ENCODE measurements around the gene FAM43A. TPM values are rescaled to one million over a fixed set of nuclear protein-coding genes. Genes with fewer than 3 reads are reported as not detected.

FAM43A gene, protein sequence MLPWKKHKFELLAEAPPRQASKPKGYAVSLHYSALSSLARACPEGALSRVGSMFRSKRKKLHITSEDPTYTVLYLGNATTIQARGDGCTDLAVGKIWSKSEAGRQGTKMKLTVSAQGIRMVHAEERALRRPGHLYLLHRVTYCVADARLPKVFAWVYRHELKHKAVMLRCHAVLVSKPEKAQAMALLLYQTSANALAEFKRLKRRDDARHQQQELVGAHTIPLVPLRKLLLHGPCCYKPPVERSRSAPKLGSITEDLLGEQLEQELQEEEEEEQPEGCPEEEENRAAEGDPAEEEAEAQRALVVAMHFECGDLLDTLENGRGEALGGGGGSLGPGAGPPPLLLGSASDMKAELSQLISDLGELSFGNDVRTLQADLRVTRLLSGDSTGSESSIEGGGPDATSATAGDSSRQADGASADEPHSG
- 9.5 and 12.0 TPM in 2 replicates for total RNA-seq

DNA sequence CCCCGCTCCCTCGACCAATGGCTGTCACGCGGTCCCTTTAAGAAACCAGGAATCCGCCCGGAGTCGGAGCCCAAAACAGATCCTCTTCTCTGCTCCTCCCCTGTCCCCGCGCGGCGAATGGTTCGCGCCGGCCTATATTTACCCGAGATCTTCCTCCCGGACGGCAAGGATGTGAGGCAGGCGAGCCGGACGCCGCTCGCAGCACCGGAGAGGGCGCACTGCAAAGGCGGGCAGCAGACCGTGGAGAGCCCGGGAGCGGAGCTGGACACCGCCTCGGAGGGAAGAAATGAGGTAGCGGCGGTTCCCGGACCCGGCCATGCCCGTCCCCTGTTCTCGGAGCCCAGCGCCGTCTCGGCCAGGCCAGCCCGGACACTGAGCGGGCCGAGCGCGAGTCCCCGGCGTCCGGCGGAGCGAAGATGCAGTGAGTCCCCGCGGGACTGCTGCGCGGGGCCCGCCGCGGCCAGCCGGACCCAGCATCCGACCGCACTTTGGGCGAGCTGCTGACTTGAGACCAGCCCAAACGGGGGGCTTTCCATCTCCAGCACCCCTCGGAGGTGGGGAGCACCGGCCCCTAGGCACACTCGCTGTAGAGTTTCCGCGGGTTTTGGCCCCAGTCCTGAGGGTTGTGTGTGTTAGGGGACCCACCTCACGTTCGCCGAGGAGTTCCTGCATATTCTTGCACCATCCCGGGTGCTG, at the start of gene FAM43A:
FAM43A (plus strand) TSS at position 166 of the 696 bp plus-strand sequence. CDS start 944 bp downstream, outside the sequence.

DNA sequence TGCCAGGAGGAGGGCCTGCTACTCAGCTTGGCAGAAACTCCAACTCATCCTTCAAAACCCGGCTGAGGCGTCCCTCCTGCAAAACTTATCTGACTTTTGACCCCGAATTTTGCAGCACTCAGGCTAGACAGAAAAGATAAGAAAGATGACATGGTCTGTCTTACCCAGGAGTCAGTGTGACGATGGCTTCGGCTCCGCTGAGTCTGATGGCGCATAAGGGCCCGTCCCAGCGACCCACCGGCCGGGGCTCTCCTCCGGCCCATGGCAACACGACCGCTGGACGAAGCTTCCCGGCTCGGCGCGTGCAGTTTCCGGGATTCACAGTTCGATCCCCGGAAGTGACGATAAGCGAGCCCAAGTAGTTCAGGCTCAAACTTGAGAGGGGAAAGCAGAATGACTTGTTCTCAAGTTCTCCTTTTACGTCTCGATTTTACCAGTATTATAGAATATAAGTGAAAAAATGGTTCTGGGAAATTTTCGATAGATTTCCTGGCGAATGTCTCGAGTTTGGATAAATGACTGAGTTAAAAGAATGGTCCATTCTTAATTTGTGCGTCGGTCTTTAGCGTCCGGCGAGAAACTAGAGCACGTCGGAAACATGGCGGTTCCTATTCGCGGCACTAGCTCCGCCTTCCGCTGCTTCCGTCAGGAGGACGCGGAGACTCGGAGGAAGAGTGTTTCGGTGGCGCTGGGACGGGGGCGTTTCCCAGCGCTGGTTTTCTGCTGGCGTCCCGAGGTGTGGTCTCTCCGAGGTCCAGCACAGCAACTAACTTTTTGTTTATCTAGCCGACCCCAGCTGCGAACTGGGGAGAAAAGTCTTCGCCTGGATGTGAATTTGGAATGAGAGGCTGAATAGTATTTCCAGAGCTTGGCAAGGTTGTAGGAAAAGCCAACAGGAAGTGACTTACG, 13.5 kb upstream of the FAM43A start, which contains the start of gene LSG1:
LSG1 (minus strand) TSS at position 292 of the 909 bp plus-strand sequence; CDS start at position 263, 29 bp downstream.

Small RNA genes lying within 50 kb of the gene (small RNA-seq; reads per million reads assigned to genes)
- not detected for gene AC046143.2

Other genes starting within 250 kb of the FAM43A start
- 260 and 269 TPM in 2 replicates for gene ATP13A3, start 198.9 kb upstream of the FAM43A start, total RNA-seq
- gene TMEM44, start 52.5 kb upstream of the FAM43A start, total RNA-seq = 17.7 and 18.3 TPM in 2 replicates
- gene LSG1, start 13.7 kb upstream of the FAM43A start, total RNA-seq = 33.2 and 38.9 TPM in 2 replicates

All from hair follicle dermal papilla cell (primary cell).